B cell (primary cell): ENCODE data around the gene TMEM143. TPM values are rescaled to one million over a fixed set of nuclear protein-coding genes. Genes with fewer than 3 reads are reported as not detected.

ENCODE experiments used
- ATAC-seq: fragments of 200-7000 bp; cut with Tn5 transposase; one replicate; pipeline ENCODE4 v1.10.0; 2021; ENCODE audit warnings: low read depth, mild to moderate bottlenecking, moderate number of reproducible peaks, moderate library complexity
- CTCF ChIA-PET: fragments of 350-600 bp; sonication (Branson Sonifier 250); formaldehyde crosslinking; loops from one replicate; lab custom pipeline; 2021; ENCODE audit warnings: antibody characterized with exemption, inconsistent platforms; lab: Charles Lee
- POLR2A ChIA-PET: fragments of 350-600 bp; sonication (Branson Sonifier 250); formaldehyde crosslinking; loops from one replicate; lab custom pipeline; 2021; ENCODE audit warnings: antibody characterized with exemption; lab: Charles Lee
- DNase-seq: peaks from one replicate; pipeline ENCODE4 v3.0.0; 2013
- H2AFZ ChIP-seq: 2 replicates; pipeline ENCODE4 v1.6.1; 2012; ENCODE audit warnings: mild to moderate bottlenecking, low read depth, low read length; ENCODE audit not compliant: insufficient read depth, poor library complexity, severe bottlenecking
- H3K27ac ChIP-seq, 2 donors: 1 replicate in 1 of 2; 2 replicates in 1 of 2; pipeline ENCODE4 v1.5.1; 2012 to 2013; ENCODE audit warnings: low read length in 2 of 2, mild to moderate bottlenecking in 2 of 2, moderate library complexity in 1 of 2
- H3K27me3 ChIP-seq, 4 experiments: fragments of 200-600 bp in 1 of 4; sonication (generic) in 1 of 4; replicated peaks in 1 of 4; 1 replicate in 2 of 4; 2 replicates in 2 of 4; pipeline versions ENCODE4 v1.6.1 to v1.7.0; 2013 to 2016; ENCODE audit warnings: low read length in 3 of 4, mild to moderate bottlenecking in 2 of 4, mixed read lengths in 1 of 4, moderate library complexity in 1 of 4; ENCODE audit not compliant: insufficient read depth in 4 of 4, control insufficient read depth in 3 of 4; ENCODE audit errors: control extremely low read depth in 1 of 4
- H3K36me3 ChIP-seq, 2 experiments: replicated peaks in 1 of 2; 1 replicate in 1 of 2; 2 replicates in 1 of 2; pipeline versions ENCODE4 v1.6.1 to v1.7.1; 2013; ENCODE audit warnings: low read length in 1 of 2; ENCODE audit not compliant: insufficient read depth in 2 of 2, control insufficient read depth in 1 of 2; ENCODE audit errors: control extremely low read depth in 1 of 2, extremely low read depth in 1 of 2
- H3K4me1 ChIP-seq, 2 donors: fragments of 200-600 bp in 1 of 2; sonication (generic) in 1 of 2; 1 replicate in 1 of 2; 2 replicates in 1 of 2; pipeline versions ENCODE4 v1.5.1 to v1.6.1; 2013 to 2017; ENCODE audit warnings: low read length in 2 of 2; ENCODE audit not compliant: control insufficient read depth in 2 of 2, insufficient read depth in 2 of 2
- H3K4me2 ChIP-seq: replicated peaks from 2 replicates; pipeline ENCODE3; 2012; ENCODE audit warnings: mild to moderate bottlenecking, low read depth, low read length; ENCODE audit not compliant: poor library complexity, severe bottlenecking
- H3K4me3 ChIP-seq, 5 experiments: fragments of 200-600 bp in 1 of 5; sonication (generic) in 1 of 5; 1 replicate in 3 of 5; 2 replicates in 2 of 5; pipeline versions ENCODE4 v1.5.1 to v1.7.0; 2011 to 2016; ENCODE audit warnings: low read length in 4 of 5, mild to moderate bottlenecking in 4 of 5, low read depth in 2 of 5, control low read depth in 1 of 5, moderate library complexity in 1 of 5; ENCODE audit not compliant: insufficient read depth in 1 of 5; ENCODE audit errors: control extremely low read depth in 1 of 5, extremely low read depth in 1 of 5
- H3K79me2 ChIP-seq: fragments of 200-600 bp; sonication (generic); one replicate; pipeline ENCODE4 v1.6.0; 2016; ENCODE audit warnings: low read length; ENCODE audit not compliant: control insufficient read depth, insufficient read depth
- H3K9ac ChIP-seq: fragments of 200-600 bp; sonication (generic); 2 replicates; pipeline ENCODE4 v1.6.1; 2017; ENCODE audit warnings: mild to moderate bottlenecking, low read length, moderate library complexity
- H3K9me3 ChIP-seq, 3 donors: one replicate each; pipeline versions ENCODE4 v1.6.1 to v1.7.1; 2013; ENCODE audit warnings: low read length in 2 of 3; ENCODE audit not compliant: control insufficient read depth in 2 of 3, insufficient read depth in 1 of 3; ENCODE audit errors: control extremely low read depth in 1 of 3
- H4K20me1 ChIP-seq: 2 replicates; pipeline ENCODE4 v1.6.0; 2012; ENCODE audit warnings: mild to moderate bottlenecking, low read length; ENCODE audit not compliant: insufficient read depth, control insufficient read depth, poor library complexity, severe bottlenecking
- H3K27ac Mint-ChIP-seq: one replicate; pipeline ENCODE4 v1.8.0; 2021; ENCODE audit warnings: mixed read lengths
- H3K27me3 Mint-ChIP-seq: one replicate; pipeline ENCODE4 v1.8.0; 2021; ENCODE audit warnings: mixed read lengths
- H3K4me1 Mint-ChIP-seq: one replicate; pipeline ENCODE4 v1.8.0; 2021; ENCODE audit warnings: mixed read lengths
- H3K4me3 Mint-ChIP-seq: one replicate; pipeline ENCODE4 v1.8.0; 2021; ENCODE audit warnings: mixed read lengths
- H3K9me3 Mint-ChIP-seq: one replicate; pipeline ENCODE4 v1.8.0; 2022; ENCODE audit warnings: mixed read lengths; ENCODE audit not compliant: insufficient read depth
- EZH2 ChIP-seq: IDR thresholded peaks from 2 replicates; pipeline ENCODE4 v1.6.1; 2012; ENCODE audit warnings: borderline replicate concordance, low read depth, mild to moderate bottlenecking, moderate library complexity, low read length; ENCODE audit not compliant: insufficient read depth, poor library complexity, severe bottlenecking
- WGBS: methylation state at CpG from one replicate; pipeline ENCODE4 v1.1.5; 2013; ENCODE audit warnings: missing lambda C conversion rate; ENCODE audit not compliant: insufficient coverage; 5-methylcytosine and 5-hydroxymethylcytosine counted together
- intact Hi-C: fragments of 100-400 bp; cut with micrococcal nuclease; formaldehyde crosslinking; loops from one replicate; pipeline ENCODE4 v1.10.0; 2022
- polyA minus RNA-seq: library from RNA; depleted of rRNA, polyadenylated mRNA; stranded (reverse); fragments of >200 nt; gene quantifications from 2 replicates; pipeline ENCODE4 v1.2.3, GENCODE V29; 2012
- polyA plus RNA-seq: library from polyadenylated mRNA; depleted of rRNA; stranded (reverse); fragments of >200 nt; gene quantifications from 2 replicates; pipeline ENCODE4 v1.2.3, GENCODE V29; 2012
- total RNA-seq, 2 donors: library from RNA; stranded (reverse); fragments of 120-200 nt in 1 of 2; gene quantifications; 1 replicate in 1 of 2; 2 replicates in 1 of 2; pipeline versions ENCODE4 v1.2.3 to v1.2.4, GENCODE V29; 2013 to 2022
- TF ChIP-seq, protein P1 (sequence below): fragments of 200-600 bp; IDR thresholded peaks from one replicate; pipeline ENCODE4 v1.8.0; 2022; ENCODE audit warnings: antibody characterized with exemption, mild to moderate bottlenecking

The TMEM143 gene
- total RNA-seq (30.0 and 34.5 TPM in 2 replicates), polyA plus RNA-seq (34.3 and 42.5 TPM in 2 replicates), polyA minus RNA-seq (17.0 and 22.6 TPM in 2 replicates)
- total RNA-seq (2013) = 9.3 TPM

DNA sequence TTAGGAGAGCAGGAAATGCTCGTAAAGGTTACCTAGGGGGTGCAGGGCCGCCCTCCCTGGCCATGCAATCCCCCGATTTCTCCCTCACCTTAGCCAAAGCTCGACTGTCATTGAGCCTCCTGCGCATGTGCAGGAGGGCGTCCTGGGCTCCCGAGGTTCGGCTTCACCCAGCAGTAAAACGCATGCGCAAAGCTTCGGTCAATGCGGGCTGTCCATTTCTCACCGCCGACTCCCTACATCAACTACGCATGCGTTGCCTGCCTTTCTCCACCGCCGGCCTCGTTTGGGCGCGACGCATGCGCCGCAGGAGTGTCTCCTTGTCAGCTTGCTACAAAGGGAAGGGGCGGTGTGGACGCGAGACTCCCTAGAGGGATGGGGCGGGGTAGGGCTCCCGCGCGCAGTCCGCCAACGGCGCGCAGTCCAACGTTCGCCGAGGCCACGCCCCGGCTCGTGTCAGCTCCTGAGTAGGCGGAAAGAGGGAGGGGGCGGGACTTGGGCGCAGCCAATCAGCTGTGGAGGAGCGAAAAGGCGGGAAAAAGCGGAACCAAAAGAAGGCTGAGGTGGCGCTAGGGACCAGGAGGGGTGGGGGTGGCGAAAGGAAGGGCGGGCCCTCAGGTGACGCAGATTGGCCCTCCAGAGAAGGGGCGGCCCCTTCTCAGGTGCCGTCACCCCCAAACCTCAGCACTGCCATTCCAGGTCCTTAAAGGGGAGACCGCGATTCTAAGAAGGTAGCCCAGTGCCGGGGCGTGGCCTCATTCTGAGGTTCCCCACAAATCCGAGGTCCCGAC, at the start of gene TMEM143, which contains the start of gene SYNGR4:
Gene TMEM143, minus strand, starts transcription at position 131 of the 788 bp plus-strand sequence. Its CDS starts 20 bp downstream, at position 111.
Gene SYNGR4, plus strand, starts transcription at position 558 of the 788 bp plus-strand sequence. CDS start 1,476 bp downstream, outside the sequence.
- peak within 1 kb of the TSS; percentile 95 for H2AFZ ChIP-seq
- under 1% methylated on average over 53 of the region's 59 CpGs for WGBS
- H3K9me3 ChIP-seq = no peaks in the 10 kb centered on the region
- peak within 1 kb of the TSS; percentile 93 to 97 for H3K27ac ChIP-seq
- Mint-ChIP-seq H3K27me3 (no peaks in the 10 kb centered on the region), H3K4me3 (peak within 1 kb of the TSS; percentile 95), H3K27ac (peak within 1 kb of the TSS; percentile 97), H3K9me3 (no peaks in the 10 kb centered on the region), H3K4me1 (peaks cover 15% of the 10 kb centered on the region)
- intact Hi-C loops = loop anchor here (1.0 to 5.0 kb wide), 12 partner anchors 27 to 1762 kb away; partner anchors contain the start of genes CALM3, CYTH2, DBP and GRWD1
- no peaks in the 10 kb centered on the region for H3K27me3 ChIP-seq
- CTCF ChIA-PET = interaction anchor here (0.7 to 2.5 kb wide), 11 partner anchors 27 to 1505 kb away, joined by 3 to 21 read pairs (median 5); partner anchors contain the start of gene KDELR1
- peak within 1 kb of the TSS; percentile 97 for H3K4me2 ChIP-seq
- H3K9ac ChIP-seq = peak within 1 kb of the TSS; percentile 85
- TF ChIP-seq, protein P1, sequence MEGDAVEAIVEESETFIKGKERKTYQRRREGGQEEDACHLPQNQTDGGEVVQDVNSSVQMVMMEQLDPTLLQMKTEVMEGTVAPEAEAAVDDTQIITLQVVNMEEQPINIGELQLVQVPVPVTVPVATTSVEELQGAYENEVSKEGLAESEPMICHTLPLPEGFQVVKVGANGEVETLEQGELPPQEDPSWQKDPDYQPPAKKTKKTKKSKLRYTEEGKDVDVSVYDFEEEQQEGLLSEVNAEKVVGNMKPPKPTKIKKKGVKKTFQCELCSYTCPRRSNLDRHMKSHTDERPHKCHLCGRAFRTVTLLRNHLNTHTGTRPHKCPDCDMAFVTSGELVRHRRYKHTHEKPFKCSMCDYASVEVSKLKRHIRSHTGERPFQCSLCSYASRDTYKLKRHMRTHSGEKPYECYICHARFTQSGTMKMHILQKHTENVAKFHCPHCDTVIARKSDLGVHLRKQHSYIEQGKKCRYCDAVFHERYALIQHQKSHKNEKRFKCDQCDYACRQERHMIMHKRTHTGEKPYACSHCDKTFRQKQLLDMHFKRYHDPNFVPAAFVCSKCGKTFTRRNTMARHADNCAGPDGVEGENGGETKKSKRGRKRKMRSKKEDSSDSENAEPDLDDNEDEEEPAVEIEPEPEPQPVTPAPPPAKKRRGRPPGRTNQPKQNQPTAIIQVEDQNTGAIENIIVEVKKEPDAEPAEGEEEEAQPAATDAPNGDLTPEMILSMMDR = no peak
- no peak for TF ChIP-seq EZH2
- peaks cover 5 to 20% of the 10 kb centered on the region in 2 donors for H3K4me1 ChIP-seq
- no peaks in the 10 kb centered on the region for H4K20me1 ChIP-seq
- DNase-seq (peak; percentile 100), ATAC-seq (peak; percentile 89)
- no peaks in the 10 kb centered on the region for H3K79me2 ChIP-seq
- POLR2A ChIA-PET = interaction anchor here (0.6 to 1.7 kb wide), 16 partner anchors 26 to 1276 kb away, joined by 3 to 16 read pairs (median 4); partner anchors contain the start of genes EMP3, FTL, GRIN2D and KDELR1
- H3K4me3 ChIP-seq = peak within 1 kb of the TSS; percentile 76 to 91 (median 85)
- peaks cover 0 to 3% of the 10 kb centered on the region in 2 experiments for H3K36me3 ChIP-seq
